Endothelial cell of umbilical vein (primary cell): ENCODE data around the gene CSNK2B. TPM values are rescaled to one million over a fixed set of nuclear protein-coding genes. Genes with fewer than 3 reads are reported as not detected.

Source experiments
- BruUV-seq: library from RNA; stranded (reverse); fragments of 400-500 nt; replicated peaks from 2 replicates; lab custom pipeline; 2021; lab: Mats Ljungman, UMichigan
- CTCF ChIA-PET: fragments of 300-600, 350-600 bp; sonication (Branson Sonifier 250); formaldehyde crosslinking; loops from one replicate; lab custom pipeline; 2021; ENCODE audit warnings: antibody characterized with exemption, inconsistent platforms; lab: Charles Lee
- POLR2A ChIA-PET: fragments of 300-600, 350-600 bp; sonication (Branson Sonifier 250); formaldehyde crosslinking; loops from one replicate; lab custom pipeline; 2021; ENCODE audit warnings: antibody characterized with exemption, inconsistent platforms; lab: Charles Lee
- DNase-seq: peaks from one replicate; pipeline ENCODE4 v3.0.0-alpha.2; 2011; ENCODE audit warnings: low read depth, low spot score
- FAIRE-seq: peaks from 2 replicates; lab custom pipeline; 2011; peaks lifted over from hg19 to GRCh38; lab: Jason Lieb, UNC
- H2AFZ ChIP-seq: 2 replicates; pipeline ENCODE4 v1.6.0; 2012; ENCODE audit warnings: low read depth, low read length, control low read depth, inconsistent platforms
- H3K27ac ChIP-seq: 2 replicates; pipeline ENCODE4 v1.5.1; 2011; ENCODE audit warnings: low read depth, mild to moderate bottlenecking, control low read depth, low read length, moderate library complexity; ENCODE audit not compliant: insufficient read depth
- H3K27me3 ChIP-seq, 2 experiments: 2 replicates each; pipeline versions ENCODE4 v1.6.0 to v1.6.1; 2011; ENCODE audit warnings: low read length in 2 of 2, mixed read lengths in 1 of 2; ENCODE audit not compliant: control insufficient read depth in 2 of 2, insufficient read depth in 2 of 2
- H3K36me3 ChIP-seq, 2 experiments: 2 replicates in 1 of 2; 3 replicates in 1 of 2; pipeline ENCODE4 v1.5.1; 2011; ENCODE audit warnings: low read length in 2 of 2, mild to moderate bottlenecking in 1 of 2, moderate library complexity in 1 of 2; ENCODE audit not compliant: control insufficient read depth in 2 of 2, insufficient read depth in 2 of 2; ENCODE audit errors: extremely low read depth in 1 of 2
- H3K4me1 ChIP-seq: 3 replicates; pipeline ENCODE4 v1.5.1; 2011; ENCODE audit warnings: mild to moderate bottlenecking, low read length; ENCODE audit not compliant: control insufficient read depth, insufficient read depth; ENCODE audit errors: extremely low read depth
- H3K4me2 ChIP-seq: 2 replicates; pipeline ENCODE4 v1.6.1; 2011; ENCODE audit warnings: low read length, control low read depth, mixed read lengths; ENCODE audit not compliant: insufficient read depth
- H3K4me3 ChIP-seq, 3 experiments: fragments of 200-600 bp in 1 of 3; sonication (generic), shearing (Covaris generic) in 1 of 3; replicated peaks in 1 of 3; 2 replicates each; pipeline ENCODE4 v1.5.1; 2011 to 2016; ENCODE audit warnings: control low read depth in 3 of 3, low read length in 3 of 3, mild to moderate bottlenecking in 2 of 3, inconsistent platforms in 1 of 3, low read depth in 1 of 3, moderate library complexity in 1 of 3; ENCODE audit not compliant: insufficient read depth in 1 of 3
- H3K79me2 ChIP-seq: 2 replicates; pipeline ENCODE4 v1.6.0; 2012; ENCODE audit warnings: low read length, inconsistent platforms; ENCODE audit not compliant: control insufficient read depth, insufficient read depth
- H3K9ac ChIP-seq: replicated peaks from 2 replicates; pipeline ENCODE3; 2011; ENCODE audit warnings: low read length, control low read depth; ENCODE audit not compliant: insufficient read depth; ENCODE audit errors: extremely low read depth
- H3K9me1 ChIP-seq: replicated peaks from 3 replicates; pipeline ENCODE4 v1.6.0; 2011; ENCODE audit warnings: mild to moderate bottlenecking, low read length; ENCODE audit not compliant: control insufficient read depth, insufficient read depth; ENCODE audit errors: extremely low read depth
- H3K9me3 ChIP-seq: replicated peaks from 2 replicates; pipeline ENCODE4 v1.5.1; 2012; ENCODE audit warnings: low read length, inconsistent platforms; ENCODE audit not compliant: control insufficient read depth, insufficient read depth
- H4K20me1 ChIP-seq: replicated peaks from 2 replicates; pipeline ENCODE3; 2011; ENCODE audit warnings: mild to moderate bottlenecking, low read length; ENCODE audit not compliant: control insufficient read depth, insufficient read depth; ENCODE audit errors: extremely low read depth
- CTCF ChIP-seq, 2 donors: IDR thresholded peaks; 1 replicate in 1 of 2; 2 replicates in 1 of 2; pipeline ENCODE4 v1.5.1; 2011; ENCODE audit warnings: low read length in 2 of 2, mild to moderate bottlenecking in 2 of 2, moderate library complexity in 2 of 2, control low read depth in 1 of 2, inconsistent platforms in 1 of 2, low read depth in 1 of 2; ENCODE audit not compliant: insufficient read depth in 1 of 2; ENCODE audit errors: extremely low read depth in 1 of 2
- EZH2 ChIP-seq: IDR thresholded peaks from 2 replicates; pipeline ENCODE4 v1.6.1; 2012; ENCODE audit warnings: borderline replicate concordance, low read depth, mild to moderate bottlenecking, moderate library complexity, low read length, inconsistent platforms; ENCODE audit not compliant: severe bottlenecking
- FOS ChIP-seq: IDR thresholded peaks from 2 replicates; pipeline ENCODE4 v1.6.1; 2011; ENCODE audit warnings: mild to moderate bottlenecking, low read length, moderate library complexity, borderline replicate concordance; ENCODE audit not compliant: insufficient read depth
- GATA2 ChIP-seq: IDR thresholded peaks from 2 replicates; pipeline ENCODE4 v1.7.0; 2011; ENCODE audit warnings: low read depth, mild to moderate bottlenecking, moderate library complexity, mixed read lengths, low read length; ENCODE audit not compliant: insufficient read length, insufficient read depth
- JUN ChIP-seq: IDR thresholded peaks from 2 replicates; pipeline ENCODE4 v1.6.1; 2011; ENCODE audit warnings: borderline replicate concordance, low read depth; ENCODE audit not compliant: insufficient read length, insufficient read depth
- MAX ChIP-seq: IDR thresholded peaks from 2 replicates; pipeline ENCODE4 v1.6.1; 2011; ENCODE audit not compliant: insufficient read depth, insufficient read length
- MYC ChIP-seq: IDR thresholded peaks from one replicate; pipeline ENCODE4 v1.6.1; 2011; ENCODE audit warnings: mild to moderate bottlenecking, low read depth, low read length
- POLR2A ChIP-seq: IDR thresholded peaks from 2 replicates; pipeline ENCODE4 v1.6.1; 2012; ENCODE audit warnings: low read depth, mild to moderate bottlenecking, control low read depth, low read length
- POLR2AphosphoS5 ChIP-seq: IDR thresholded peaks from 2 replicates; pipeline ENCODE4 v1.6.1; 2012; ENCODE audit warnings: low read depth, mild to moderate bottlenecking, control low read depth, low read length, moderate library complexity; ENCODE audit not compliant: insufficient read depth
- dilution Hi-C: fragments of 300-500 bp; cut with MboI; formaldehyde crosslinking; loops from one replicate; pipeline ENCODE4 v1.15.0; 2019; ENCODE audit warnings: low sequenced_read_pairs; ENCODE audit not compliant: extremely low pct_ligation_motif_present
- intact Hi-C: fragments of 100-400 bp; cut with micrococcal nuclease; formaldehyde crosslinking; loops from one replicate; pipeline ENCODE4 v1.10.0; 2022
- polyA plus RNA-seq, 4 experiments: library from polyadenylated mRNA; depleted of rRNA in 3 of 4; stranded (reverse) in 3 of 4; unstranded in 1 of 4; fragments of >200 nt; gene quantifications; 2 replicates each; pipeline versions ENCODE4 v1.2.1 to v1.2.3, GENCODE V29; 2011 to 2012; ENCODE audit warnings: missing spikeins in 1 of 4
- total RNA-seq: library from RNA; stranded (reverse); gene quantifications from 2 replicates; pipeline ENCODE4 v1.2.3, GENCODE V29; 2021

The CSNK2B gene
- total and polyA plus RNA-seq, 2 donors (not counting 3 experiments of a cell fraction or from before 2014, with no cell fraction given) = 159 to 206 TPM

- no peak for DNase-seq
- POLR2A ChIA-PET = interaction anchor here (0.7 to 2.0 kb wide), 2 partner anchors 10 to 11 kb away, joined by 3 to 10 read pairs; partner anchors contain the start of gene ABHD16A
- no peaks in the 10 kb centered on the region for H3K9me1 ChIP-seq
- no peak overlapping the region for H3K27ac ChIP-seq
- H3K79me2 ChIP-seq = no peaks in the 10 kb centered on the region
- dilution Hi-C loops = no loop called here
- no peak overlapping the region for H2AFZ ChIP-seq
- no TSS peak for BruUV-seq
- no peak for FAIRE-seq
- no peaks in the 10 kb centered on the region for H4K20me1 ChIP-seq
- no peaks in the 10 kb centered on the region for H3K36me3 ChIP-seq
- no peak overlapping the region for H3K9ac ChIP-seq
- H3K4me3 ChIP-seq = no peak overlapping the region
- intact Hi-C loops = no loop called here
- H3K9me3 ChIP-seq = no peaks in the 10 kb centered on the region
- H3K4me1 ChIP-seq = peaks cover 8% of the 10 kb centered on the region
- no peak overlapping the region for H3K4me2 ChIP-seq
- CTCF ChIA-PET = interaction anchor here (1.3 to 3.0 kb wide), 6 partner anchors 9 to 116 kb away, joined by 3 to 9 read pairs (median 5); partner anchors contain the start of genes ABHD16A and MPIG6B
- no peaks in the 10 kb centered on the region for H3K27me3 ChIP-seq
- TF ChIP-seq MAX (no peak), JUN (no peak), FOS (no peak), POLR2AphosphoS5 (no peak), POLR2A (no peak), GATA2 (no peak), MYC (no peak), CTCF (IDR thresholded peaks at IDR 0.05; ENCODE audit: extremely low read depth in 1 of 2, insufficient read depth in 1 of 2, low read depth in 1 of 2, low read length in 2 of 2) (no peak), EZH2 (no peak)
Measured at GRCh38 chr6:31713991-31714684, 48.3 kb downstream of the CSNK2B start.
